Measurements from ENCODE around the gene MTMR6.

DNA sequence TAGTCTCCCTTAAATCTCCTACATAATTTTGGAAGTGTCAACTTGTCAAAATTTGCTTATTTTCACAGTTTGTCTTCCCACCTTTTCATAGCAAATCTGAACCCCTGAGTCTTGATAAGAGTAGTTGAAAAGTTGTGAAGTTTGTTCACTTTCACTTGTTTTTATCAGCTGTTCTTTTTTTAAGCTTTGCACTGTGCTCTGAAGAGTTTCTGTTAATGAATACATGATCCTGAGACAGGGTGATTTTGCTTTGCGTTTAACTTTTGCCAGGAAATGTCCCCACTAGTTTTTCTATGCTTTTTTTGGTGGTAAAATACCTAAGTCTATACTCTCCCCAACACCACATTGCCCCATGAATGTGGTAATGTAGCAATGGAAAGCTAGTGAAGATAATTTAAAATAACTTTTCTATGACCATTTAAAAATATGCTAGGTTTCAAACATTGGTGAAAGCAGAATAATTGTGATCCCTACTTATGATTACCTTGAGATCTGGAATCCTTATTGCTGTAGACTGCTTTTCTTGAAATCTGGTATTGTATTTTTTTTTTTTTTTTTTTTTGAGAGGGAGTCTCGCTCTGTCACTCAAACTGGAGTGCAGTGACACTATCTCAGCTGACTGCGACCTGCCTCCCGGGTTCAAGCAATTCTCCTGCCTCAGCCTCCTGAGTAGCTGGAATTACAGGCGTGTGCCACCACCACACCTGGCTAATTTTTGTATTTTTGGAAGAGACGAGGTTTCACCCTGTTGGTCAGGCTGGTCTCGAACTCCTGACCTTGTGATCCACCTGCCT lies 19.6 kb upstream of the MTMR6 start:
- TF ChIP-seq, protein P1, sequence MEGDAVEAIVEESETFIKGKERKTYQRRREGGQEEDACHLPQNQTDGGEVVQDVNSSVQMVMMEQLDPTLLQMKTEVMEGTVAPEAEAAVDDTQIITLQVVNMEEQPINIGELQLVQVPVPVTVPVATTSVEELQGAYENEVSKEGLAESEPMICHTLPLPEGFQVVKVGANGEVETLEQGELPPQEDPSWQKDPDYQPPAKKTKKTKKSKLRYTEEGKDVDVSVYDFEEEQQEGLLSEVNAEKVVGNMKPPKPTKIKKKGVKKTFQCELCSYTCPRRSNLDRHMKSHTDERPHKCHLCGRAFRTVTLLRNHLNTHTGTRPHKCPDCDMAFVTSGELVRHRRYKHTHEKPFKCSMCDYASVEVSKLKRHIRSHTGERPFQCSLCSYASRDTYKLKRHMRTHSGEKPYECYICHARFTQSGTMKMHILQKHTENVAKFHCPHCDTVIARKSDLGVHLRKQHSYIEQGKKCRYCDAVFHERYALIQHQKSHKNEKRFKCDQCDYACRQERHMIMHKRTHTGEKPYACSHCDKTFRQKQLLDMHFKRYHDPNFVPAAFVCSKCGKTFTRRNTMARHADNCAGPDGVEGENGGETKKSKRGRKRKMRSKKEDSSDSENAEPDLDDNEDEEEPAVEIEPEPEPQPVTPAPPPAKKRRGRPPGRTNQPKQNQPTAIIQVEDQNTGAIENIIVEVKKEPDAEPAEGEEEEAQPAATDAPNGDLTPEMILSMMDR (IDR thresholded peaks at IDR 0.05; ENCODE audit: borderline replicate concordance, extremely low read depth, low read length, poor library complexity, severe bottlenecking): no peak
- TF ChIP-seq EZH2 (IDR thresholded peaks at IDR 0.05; ENCODE audit: borderline replicate concordance, low read depth, low read length, severe bottlenecking): no peak

Data from DND-41 (cell line).